ENCODE results near the gene CRYGC. TPM values are rescaled to one million over a fixed set of nuclear protein-coding genes. Genes with fewer than 3 reads are reported as not detected.

Gene CRYGC
- total and polyA plus RNA-seq, 2 experiments from 2014 or later, result not detected

- TF ChIP-seq EZH2 (IDR thresholded peaks at IDR 0.05; ENCODE audit: low read depth, unreplicated experiment), result no peak
- no peak for TF ChIP-seq ZNF114 (CRISPR knock-in tag; IDR thresholded peaks at IDR 0.05)
These were observed 7.4 kb downstream of the CRYGC start (continued) for GRCh38 chr2:208122248-208122647.

- H4K20me1 ChIP-seq (replicated peaks; ENCODE audit: insufficient read depth), result no peaks in the 10 kb centered on the region
- no peaks in the 10 kb centered on the region; the same call in 1 of the 2 replicates for H3K79me2 ChIP-seq (replicated peaks; ENCODE audit: insufficient read depth)
- no peak overlapping the region for H2AFZ ChIP-seq
- H3K27me3 Mint-ChIP-seq (ENCODE audit: insufficient read depth, low read depth, poor library complexity), result peaks cover 5% of the 10 kb centered on the region
- 0 out of 2 replicates have a peak, but pooled peaks cover 6% of the 10 kb centered on the region for H3F3A ChIP-seq (replicated peaks; ENCODE audit: low read depth)
- peaks cover 3% of the 10 kb centered on the region; the same call in 2 of the 3 replicates for H3K4me1 Mint-ChIP-seq
- no peaks in the 10 kb centered on the region for H3K36me3 Mint-ChIP-seq (ENCODE audit: low read depth)
- no peaks in the 10 kb centered on the region for H3K36me3 ChIP-seq (ENCODE audit: insufficient read depth)
- H3K4me3 ChIP-seq, result no peak overlapping the region
- H3K4me2 ChIP-seq, result no peak overlapping the region
- TF ChIP-seq EZH2 (IDR thresholded peaks at IDR 0.05; ENCODE audit: low read depth, unreplicated experiment) (no peak), ZNF462 (CRISPR knock-in tag; IDR thresholded peaks at IDR 0.05) (no peak), ZNF331 (CRISPR knock-in tag; IDR thresholded peaks at IDR 0.05; ENCODE audit: low read depth) (no peak), CTCF (conservative IDR thresholded peaks at IDR 0.05; ENCODE audit: low read depth in 2 of 2) (no peak), REST (IDR thresholded peaks at IDR 0.05; ENCODE audit: unreplicated experiment) (no peak), ETS1 (IDR thresholded peaks at IDR 0.05) (no peak), EZH2phosphoT487 (IDR thresholded peaks at IDR 0.05; ENCODE audit: unreplicated experiment) (no peak), NANOG (IDR thresholded peaks at IDR 0.05; ENCODE audit: borderline replicate concordance) (no peak), JUNB (IDR thresholded peaks at IDR 0.05; ENCODE audit: unreplicated experiment) (no peak), POLR2AphosphoS5 (IDR thresholded peaks at IDR 0.05; ENCODE audit: low read depth) (no peak), ZNF114 (CRISPR knock-in tag; IDR thresholded peaks at IDR 0.05) (no peak), STAT1 (IDR thresholded peaks at IDR 0.05; ENCODE audit: unreplicated experiment) (no peak), CREB1 (CRISPR knock-in tag; IDR thresholded peaks at IDR 0.05; ENCODE audit: low read depth) (no peak)
- H3K27ac ChIP-seq (ENCODE audit: low read depth), result no peak overlapping the region
- ATAC-seq (no peak), DNase-seq (ENCODE audit: low spot score) (no peak)
- H3K4me1 ChIP-seq (ENCODE audit: insufficient read depth), result peaks cover 16% of the 10 kb centered on the region
- H3K9me3 Mint-ChIP-seq, result no peaks in the 10 kb centered on the region
- no peak overlapping the region for H3K27ac Mint-ChIP-seq
- no peaks in the 10 kb centered on the region for H3K27me3 ChIP-seq (ENCODE audit: insufficient read depth)
- no peaks in the 10 kb centered on the region for H3K9me2 ChIP-seq (ENCODE audit: insufficient read depth)
- H3K4me3 Mint-ChIP-seq, result no peak overlapping the region
These were observed 10.7 kb downstream of the CRYGC start for GRCh38 chr2:208118918-208119317.
